ENCODE data around the gene UNC119. TPM values are rescaled to one million over a fixed set of nuclear protein-coding genes. Genes with fewer than 3 reads are reported as not detected.

Gene UNC119
- total and polyA plus RNA-seq, 2 experiments from 2014 or later: 39.0 to 78.4 TPM

- TF ChIP-seq ZNF462 (CRISPR knock-in tag; IDR thresholded peaks at IDR 0.05): no peak
- TF ChIP-seq ETS1 (IDR thresholded peaks at IDR 0.05): no peak
- TF ChIP-seq, protein P1, sequence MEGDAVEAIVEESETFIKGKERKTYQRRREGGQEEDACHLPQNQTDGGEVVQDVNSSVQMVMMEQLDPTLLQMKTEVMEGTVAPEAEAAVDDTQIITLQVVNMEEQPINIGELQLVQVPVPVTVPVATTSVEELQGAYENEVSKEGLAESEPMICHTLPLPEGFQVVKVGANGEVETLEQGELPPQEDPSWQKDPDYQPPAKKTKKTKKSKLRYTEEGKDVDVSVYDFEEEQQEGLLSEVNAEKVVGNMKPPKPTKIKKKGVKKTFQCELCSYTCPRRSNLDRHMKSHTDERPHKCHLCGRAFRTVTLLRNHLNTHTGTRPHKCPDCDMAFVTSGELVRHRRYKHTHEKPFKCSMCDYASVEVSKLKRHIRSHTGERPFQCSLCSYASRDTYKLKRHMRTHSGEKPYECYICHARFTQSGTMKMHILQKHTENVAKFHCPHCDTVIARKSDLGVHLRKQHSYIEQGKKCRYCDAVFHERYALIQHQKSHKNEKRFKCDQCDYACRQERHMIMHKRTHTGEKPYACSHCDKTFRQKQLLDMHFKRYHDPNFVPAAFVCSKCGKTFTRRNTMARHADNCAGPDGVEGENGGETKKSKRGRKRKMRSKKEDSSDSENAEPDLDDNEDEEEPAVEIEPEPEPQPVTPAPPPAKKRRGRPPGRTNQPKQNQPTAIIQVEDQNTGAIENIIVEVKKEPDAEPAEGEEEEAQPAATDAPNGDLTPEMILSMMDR (conservative IDR thresholded peaks at IDR 0.05; ENCODE audit: low read depth in 2 of 2): no peak
- TF ChIP-seq CREB1 (CRISPR knock-in tag; IDR thresholded peaks at IDR 0.05; ENCODE audit: low read depth): no peak
- TF ChIP-seq STAT1 (IDR thresholded peaks at IDR 0.05; ENCODE audit: unreplicated experiment): no peak
Measured at GRCh38 chr17:28501421-28502284, 50.8 kb downstream of the UNC119 start (continued).

Data from GM23338 (cell line).